GM12801 (cell line): Measurements from ENCODE around the gene TLR5.

Source experiments
- CTCF ChIP-seq: IDR thresholded peaks from one replicate; pipeline ENCODE4 v1.5.1; 2011; ENCODE audit warnings: control low read depth; ENCODE audit not compliant: insufficient read length; ENCODE audit errors: extremely low read depth

Gene TLR5, protein sequence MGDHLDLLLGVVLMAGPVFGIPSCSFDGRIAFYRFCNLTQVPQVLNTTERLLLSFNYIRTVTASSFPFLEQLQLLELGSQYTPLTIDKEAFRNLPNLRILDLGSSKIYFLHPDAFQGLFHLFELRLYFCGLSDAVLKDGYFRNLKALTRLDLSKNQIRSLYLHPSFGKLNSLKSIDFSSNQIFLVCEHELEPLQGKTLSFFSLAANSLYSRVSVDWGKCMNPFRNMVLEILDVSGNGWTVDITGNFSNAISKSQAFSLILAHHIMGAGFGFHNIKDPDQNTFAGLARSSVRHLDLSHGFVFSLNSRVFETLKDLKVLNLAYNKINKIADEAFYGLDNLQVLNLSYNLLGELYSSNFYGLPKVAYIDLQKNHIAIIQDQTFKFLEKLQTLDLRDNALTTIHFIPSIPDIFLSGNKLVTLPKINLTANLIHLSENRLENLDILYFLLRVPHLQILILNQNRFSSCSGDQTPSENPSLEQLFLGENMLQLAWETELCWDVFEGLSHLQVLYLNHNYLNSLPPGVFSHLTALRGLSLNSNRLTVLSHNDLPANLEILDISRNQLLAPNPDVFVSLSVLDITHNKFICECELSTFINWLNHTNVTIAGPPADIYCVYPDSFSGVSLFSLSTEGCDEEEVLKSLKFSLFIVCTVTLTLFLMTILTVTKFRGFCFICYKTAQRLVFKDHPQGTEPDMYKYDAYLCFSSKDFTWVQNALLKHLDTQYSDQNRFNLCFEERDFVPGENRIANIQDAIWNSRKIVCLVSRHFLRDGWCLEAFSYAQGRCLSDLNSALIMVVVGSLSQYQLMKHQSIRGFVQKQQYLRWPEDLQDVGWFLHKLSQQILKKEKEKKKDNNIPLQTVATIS

GRCh38 chr1:223142795-223143536 is at the start of gene TLR5:
Gene TLR5, minus strand, starts transcription at chr1:223143248. Its CDS starts 30,217 bp downstream, at chr1:223113031.
- no peak for TF ChIP-seq CTCF

GRCh38 chr1:223189903-223190724 is 47.1 kb upstream of the TLR5 start:
- TF ChIP-seq CTCF, result no peak

DNA sequence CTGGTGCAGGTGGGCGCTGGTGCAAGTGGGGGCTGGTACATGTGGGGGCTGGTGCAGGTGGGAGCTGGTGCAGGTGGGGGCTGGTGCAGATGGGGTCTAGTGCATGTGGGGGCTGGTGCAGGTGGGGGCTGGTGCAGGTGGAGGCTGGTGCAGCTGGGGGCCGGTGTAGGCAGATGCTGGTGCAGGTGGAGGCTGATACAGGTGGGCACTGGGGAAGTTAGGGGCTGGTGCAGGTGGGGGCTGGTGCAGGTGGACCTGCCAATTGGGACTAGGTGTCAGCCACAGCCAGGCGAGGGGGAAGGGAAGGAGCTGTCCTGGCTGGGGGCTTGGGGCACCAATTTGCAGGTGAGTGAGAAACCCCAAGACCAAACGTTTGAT is 46.5 kb upstream of the TLR5 start:
- no peak for TF ChIP-seq CTCF

- no peak for TF ChIP-seq CTCF
These were observed 45.7 kb upstream of the TLR5 start for GRCh38 chr1:223188618-223189356.

DNA sequence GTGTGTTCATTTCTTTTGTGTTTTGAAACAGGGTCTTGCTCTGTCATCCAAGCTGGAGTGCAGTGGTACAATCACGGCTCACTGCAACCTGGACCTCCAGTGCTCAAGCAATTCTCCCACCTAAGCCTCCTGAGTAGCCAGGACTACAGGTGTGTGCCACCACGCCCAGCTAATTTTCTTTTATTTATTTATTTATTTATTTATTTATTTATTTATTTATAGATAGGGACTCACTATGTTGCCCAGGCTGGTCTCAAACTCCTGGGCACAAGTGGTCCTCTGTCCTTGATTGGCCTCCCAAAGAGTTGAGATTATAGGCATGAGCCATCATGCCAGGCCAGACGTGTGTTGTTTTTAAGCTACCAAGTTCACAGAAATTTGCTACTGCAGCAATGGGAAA is 43.8 kb upstream of the TLR5 start:
- no peak for TF ChIP-seq CTCF

DNA sequence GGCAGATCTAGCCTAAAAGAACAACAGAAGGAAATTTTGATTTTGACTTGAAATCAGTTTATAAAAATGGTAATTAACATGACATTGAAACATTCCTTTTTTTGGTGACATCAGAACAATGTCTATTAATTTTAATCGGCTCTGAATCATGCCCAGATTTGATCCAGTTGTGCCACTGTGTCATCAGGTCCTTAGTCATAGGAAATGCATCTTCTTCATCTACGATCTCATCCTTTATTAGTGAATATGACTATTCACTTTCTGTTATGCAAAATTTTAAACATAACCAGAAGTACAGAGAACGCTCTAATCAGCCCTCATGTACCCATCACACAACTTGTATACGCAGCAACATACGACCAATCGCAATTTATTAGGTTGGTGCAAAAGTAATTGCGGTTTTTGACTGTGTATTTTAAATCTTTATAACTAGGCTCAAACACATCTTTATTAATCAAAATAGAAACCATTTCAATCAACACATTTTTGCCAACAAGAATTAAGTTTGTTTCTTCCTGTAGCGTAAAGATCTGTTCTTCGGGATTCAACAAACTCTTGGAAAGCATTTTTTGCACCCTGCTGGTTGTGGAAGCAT is 40.3 kb upstream of the TLR5 start:
- no peak for TF ChIP-seq CTCF
